HepG2 (cell line): Measurements from ENCODE around the gene ZSCAN2. TPM values are rescaled to one million over a fixed set of nuclear protein-coding genes. Genes with fewer than 3 reads are reported as not detected.

Experiments
- DPF2 ChIP-seq: sonication (generic); formaldehyde crosslinking; IDR thresholded peaks from 2 replicates; pipeline ENCODE4 v1.4.0; 2020; ENCODE audit warnings: mild to moderate bottlenecking, low read depth, missing genetic modification reagents, borderline replicate concordance
- ELF4 ChIP-seq: sonication (generic); formaldehyde crosslinking; IDR thresholded peaks from 2 replicates; pipeline ENCODE4 v1.5.0; 2020; ENCODE audit warnings: missing genetic modification reagents, mild to moderate bottlenecking, moderate library complexity, borderline replicate concordance
- FOXP4 ChIP-seq: sonication (generic); formaldehyde crosslinking; IDR thresholded peaks from 2 replicates; pipeline ENCODE4 v1.4.0; 2020; ENCODE audit warnings: missing genetic modification reagents
- IKZF5 ChIP-seq: IDR thresholded peaks from 2 replicates; pipeline ENCODE4 v1.6.1; 2018; ENCODE audit warnings: missing genetic modification reagents, mild to moderate bottlenecking, missing compliant biosample characterization
- NCOA2 ChIP-seq: sonication (generic); formaldehyde crosslinking; IDR thresholded peaks from 2 replicates; pipeline ENCODE4 v1.8.0; 2022; ENCODE audit warnings: inconsistent platforms
- PCBP2 ChIP-seq: fragments of 200-400 bp; formaldehyde crosslinking; optimal IDR thresholded peaks from 2 replicates; pipeline ENCODE3; 2018; ENCODE audit warnings: low read length, low read depth; ENCODE audit not compliant: poor library complexity, severe bottlenecking
- SNRNP70 ChIP-seq: fragments of 200-400 bp; formaldehyde crosslinking; IDR thresholded peaks from 2 replicates; pipeline ENCODE4 v1.6.1; 2017; ENCODE audit warnings: mild to moderate bottlenecking, low read depth, low read length, moderate library complexity
- TEAD2 ChIP-seq: sonication (generic); formaldehyde crosslinking; IDR thresholded peaks from 2 replicates; pipeline ENCODE4 v1.9.0; 2021; ENCODE audit warnings: missing genetic modification reagents
- THAP11 ChIP-seq: IDR thresholded peaks from 2 replicates; pipeline ENCODE4 v1.6.1; 2016; ENCODE audit warnings: missing biosample characterization, missing genetic modification reagents
- TOE1 ChIP-seq: sonication (generic); formaldehyde crosslinking; IDR thresholded peaks from 2 replicates; pipeline ENCODE4 v1.4.0; 2020; ENCODE audit warnings: mild to moderate bottlenecking, missing genetic modification reagents
- ZNF138 ChIP-seq: sonication (generic); formaldehyde crosslinking; IDR thresholded peaks from 2 replicates; pipeline ENCODE4 v1.5.0; 2020; ENCODE audit warnings: mild to moderate bottlenecking, low read depth, missing genetic modification reagents
- ZNF44 ChIP-seq: sonication (generic); formaldehyde crosslinking; IDR thresholded peaks from 2 replicates; pipeline ENCODE4 v1.5.1; 2020; ENCODE audit warnings: mild to moderate bottlenecking, missing genetic modification reagents
- ZNF556 ChIP-seq: sonication (generic); formaldehyde crosslinking; IDR thresholded peaks from 2 replicates; pipeline ENCODE4 v1.4.0; 2020; ENCODE audit warnings: mild to moderate bottlenecking, missing genetic modification reagents, borderline replicate concordance
- ZNF672 ChIP-seq: sonication (generic); formaldehyde crosslinking; IDR thresholded peaks from 2 replicates; pipeline ENCODE4 v1.8.1; 2022; ENCODE audit warnings: missing genetic modification reagents
- ZNF746 ChIP-seq: sonication (generic); formaldehyde crosslinking; IDR thresholded peaks from 2 replicates; pipeline ENCODE4 v1.8.0; 2022; ENCODE audit warnings: mild to moderate bottlenecking, missing genetic modification reagents
- ZNF772 ChIP-seq: sonication (generic); formaldehyde crosslinking; IDR thresholded peaks from 2 replicates; pipeline ENCODE4 v1.5.0; 2020; ENCODE audit warnings: mild to moderate bottlenecking, missing genetic modification reagents
- polyA plus RNA-seq, 8 experiments: library from polyadenylated mRNA; depleted of rRNA in 3 of 8; stranded (reverse) in 7 of 8; unstranded in 1 of 8; fragments of >200 nt; fragmentation: Illumina TruSeq in 4 of 8; extraction: Trizol in 4 of 8; gene quantifications; 2 replicates each; pipeline versions ENCODE4 v1.2.1 to v1.2.3, GENCODE V29; 2011 to 2016; ENCODE audit warnings: low read depth in 4 of 8, missing spikeins in 1 of 8, mixed read lengths in 1 of 8; ENCODE audit not compliant: insufficient read depth in 1 of 8
- total RNA-seq, 5 experiments: library from RNA; depleted of rRNA; stranded (reverse); fragments of >200 nt; fragmentation: Illumina TruSeq; extraction: Trizol; gene quantifications; 2 replicates each; pipeline ENCODE4 v1.2.3, GENCODE V29; 2016; ENCODE audit warnings: low read depth in 1 of 5
- TF ChIP-seq, protein P1 (sequence below), 2 experiments: sonication (generic) in 1 of 2; formaldehyde crosslinking in 1 of 2; IDR thresholded peaks; 2 replicates each; pipeline versions ENCODE4 v1.5.1 to v1.6.1; 2011 to 2020; ENCODE audit warnings: borderline replicate concordance in 1 of 2, low read depth in 1 of 2, low read length in 1 of 2, mild to moderate bottlenecking in 1 of 2, missing genetic modification reagents in 1 of 2, moderate library complexity in 1 of 2
- TF ChIP-seq, protein P2 (sequence below): sonication (generic); formaldehyde crosslinking; IDR thresholded peaks from 2 replicates; pipeline ENCODE4 v1.4.0; 2020; ENCODE audit warnings: missing genetic modification reagents, borderline replicate concordance

Gene ZSCAN2
- total and polyA plus RNA-seq, 2 of the 13 experiments (the other 11 are each of a cell fraction or from before 2014, with no cell fraction given) = 11.4 to 21.5 TPM

DNA sequence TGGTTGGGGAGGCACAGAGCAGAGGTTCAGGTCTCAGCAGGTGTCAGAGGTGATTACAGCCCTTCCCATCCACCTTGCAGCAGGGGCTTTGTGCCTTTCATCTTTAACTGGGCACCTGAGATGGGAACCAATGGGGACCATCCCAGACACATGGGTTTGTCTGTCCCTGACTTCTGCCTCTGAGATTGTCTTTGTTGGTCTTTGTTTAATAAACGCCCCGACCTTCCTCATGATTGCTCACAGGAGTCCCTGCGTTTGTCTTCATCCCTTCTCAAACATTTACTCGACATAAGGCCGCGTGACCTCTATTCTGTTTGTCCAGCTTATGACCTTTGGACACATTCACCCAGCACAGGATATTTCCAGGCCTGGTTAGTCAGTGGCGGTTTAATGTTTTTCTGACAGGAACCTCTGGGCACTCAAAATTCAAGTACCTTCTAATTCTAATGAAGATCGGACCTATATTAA lies 5.9 kb downstream of the ZSCAN2 start (continued):
- TF ChIP-seq NCOA2 (peak; percentile 91), IKZF5 (CRISPR knock-in tag) (peak; percentile 87), DPF2 (CRISPR knock-in tag) (peak; percentile 88), ELF4 (CRISPR knock-in tag) (no peak), ZNF746 (CRISPR knock-in tag) (peak; percentile 38; the same call in 1 of the 2 replicates), ZNF556 (CRISPR knock-in tag) (0 out of 2 replicates have a peak, but pooled peaks have one; percentile 53), TOE1 (CRISPR knock-in tag) (no peak), TEAD2 (CRISPR knock-in tag) (no peak), SNRNP70 (no peak), FOXP4 (CRISPR knock-in tag) (peak; percentile 85), THAP11 (CRISPR knock-in tag) (peak; percentile 87), PCBP2 (no peak), ZNF138 (no peak), ZNF44 (CRISPR knock-in tag) (no peak), ZNF672 (CRISPR knock-in tag) (no peak), ZNF772 (CRISPR knock-in tag) (no peak)
- TF ChIP-seq, protein P1, sequence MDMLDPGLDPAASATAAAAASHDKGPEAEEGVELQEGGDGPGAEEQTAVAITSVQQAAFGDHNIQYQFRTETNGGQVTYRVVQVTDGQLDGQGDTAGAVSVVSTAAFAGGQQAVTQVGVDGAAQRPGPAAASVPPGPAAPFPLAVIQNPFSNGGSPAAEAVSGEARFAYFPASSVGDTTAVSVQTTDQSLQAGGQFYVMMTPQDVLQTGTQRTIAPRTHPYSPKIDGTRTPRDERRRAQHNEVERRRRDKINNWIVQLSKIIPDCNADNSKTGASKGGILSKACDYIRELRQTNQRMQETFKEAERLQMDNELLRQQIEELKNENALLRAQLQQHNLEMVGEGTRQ (IDR thresholded peaks at IDR 0.05; ENCODE audit: low read depth, low read length) = peak; percentile 67; the same call in 1 of the 2 replicates
- TF ChIP-seq, protein P1 (CRISPR knock-in tag; IDR thresholded peaks at IDR 0.05; ENCODE audit: borderline replicate concordance) = peak; percentile 77; the same call in 1 of the 2 replicates
- TF ChIP-seq, protein P2, sequence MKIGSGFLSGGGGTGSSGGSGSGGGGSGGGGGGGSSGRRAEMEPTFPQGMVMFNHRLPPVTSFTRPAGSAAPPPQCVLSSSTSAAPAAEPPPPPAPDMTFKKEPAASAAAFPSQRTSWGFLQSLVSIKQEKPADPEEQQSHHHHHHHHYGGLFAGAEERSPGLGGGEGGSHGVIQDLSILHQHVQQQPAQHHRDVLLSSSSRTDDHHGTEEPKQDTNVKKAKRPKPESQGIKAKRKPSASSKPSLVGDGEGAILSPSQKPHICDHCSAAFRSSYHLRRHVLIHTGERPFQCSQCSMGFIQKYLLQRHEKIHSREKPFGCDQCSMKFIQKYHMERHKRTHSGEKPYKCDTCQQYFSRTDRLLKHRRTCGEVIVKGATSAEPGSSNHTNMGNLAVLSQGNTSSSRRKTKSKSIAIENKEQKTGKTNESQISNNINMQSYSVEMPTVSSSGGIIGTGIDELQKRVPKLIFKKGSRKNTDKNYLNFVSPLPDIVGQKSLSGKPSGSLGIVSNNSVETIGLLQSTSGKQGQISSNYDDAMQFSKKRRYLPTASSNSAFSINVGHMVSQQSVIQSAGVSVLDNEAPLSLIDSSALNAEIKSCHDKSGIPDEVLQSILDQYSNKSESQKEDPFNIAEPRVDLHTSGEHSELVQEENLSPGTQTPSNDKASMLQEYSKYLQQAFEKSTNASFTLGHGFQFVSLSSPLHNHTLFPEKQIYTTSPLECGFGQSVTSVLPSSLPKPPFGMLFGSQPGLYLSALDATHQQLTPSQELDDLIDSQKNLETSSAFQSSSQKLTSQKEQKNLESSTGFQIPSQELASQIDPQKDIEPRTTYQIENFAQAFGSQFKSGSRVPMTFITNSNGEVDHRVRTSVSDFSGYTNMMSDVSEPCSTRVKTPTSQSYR (CRISPR knock-in tag) = no peak
